ENCODE measurements around the gene FRY.

The FRY gene

GRCh38 chr13:32282096-32282711 is 250.6 kb downstream of the FRY start:
- TF ChIP-seq EP300 (IDR thresholded peaks at IDR 0.05; ENCODE audit: borderline replicate concordance) = no peak

GRCh38 chr13:32284927-32285632 is 253.5 kb downstream of the FRY start:
- TF ChIP-seq USF1 (IDR thresholded peaks at IDR 0.05) = no peak
- TF ChIP-seq NFIC (IDR thresholded peaks at IDR 0.05) = peak; percentile 93
- no peak for TF ChIP-seq MAX (IDR thresholded peaks at IDR 0.05)
- peak; percentile 67 for TF ChIP-seq TEAD4 (IDR thresholded peaks at IDR 0.05)
- TF ChIP-seq TAF1 (IDR thresholded peaks at IDR 0.05; ENCODE audit: low read depth) = no peak
- no peak for TF ChIP-seq FOXM1 (IDR thresholded peaks at IDR 0.05; ENCODE audit: borderline replicate concordance, low read depth)
- no peak for TF ChIP-seq YY1 (IDR thresholded peaks at IDR 0.05; ENCODE audit: low read depth)
- 0 out of 2 replicates have a peak, but pooled peaks have one; percentile 22 for TF ChIP-seq TCF12 (IDR thresholded peaks at IDR 0.05; ENCODE audit: low read depth)
- no peak for TF ChIP-seq ZBTB7A (IDR thresholded peaks at IDR 0.05; ENCODE audit: low read depth)
- peak; percentile 66 for TF ChIP-seq EGR1 (IDR thresholded peaks at IDR 0.05)
- TF ChIP-seq EP300 (IDR thresholded peaks at IDR 0.05; ENCODE audit: borderline replicate concordance) = peak; percentile 44; the same call in 1 of the 2 replicates
- no peak for TF ChIP-seq CEBPB (IDR thresholded peaks at IDR 0.05)
- TF ChIP-seq RAD21 (IDR thresholded peaks at IDR 0.05; ENCODE audit: low read depth) = no peak
- TF ChIP-seq CREB1 (IDR thresholded peaks at IDR 0.05; ENCODE audit: low read depth) = no peak
- no peak for TF ChIP-seq REST (IDR thresholded peaks at IDR 0.05; ENCODE audit: low read depth)

GRCh38 chr13:32285633-32285965 is 254.0 kb downstream of the FRY start:
- TF ChIP-seq MAX (IDR thresholded peaks at IDR 0.05) (no peak), TEAD4 (IDR thresholded peaks at IDR 0.05) (no peak), REST (IDR thresholded peaks at IDR 0.05; ENCODE audit: low read depth) (no peak), RAD21 (IDR thresholded peaks at IDR 0.05; ENCODE audit: low read depth) (no peak)

- TF ChIP-seq MAX (IDR thresholded peaks at IDR 0.05) = no peak
- TF ChIP-seq FOXM1 (IDR thresholded peaks at IDR 0.05; ENCODE audit: borderline replicate concordance, low read depth) = no peak
- no peak for TF ChIP-seq TAF1 (IDR thresholded peaks at IDR 0.05; ENCODE audit: low read depth)
- no peak for TF ChIP-seq USF1 (IDR thresholded peaks at IDR 0.05)
- no peak for TF ChIP-seq TCF12 (IDR thresholded peaks at IDR 0.05; ENCODE audit: low read depth)
- no peak for TF ChIP-seq NFIC (IDR thresholded peaks at IDR 0.05)
- no peak for TF ChIP-seq TEAD4 (IDR thresholded peaks at IDR 0.05)
- no peak for TF ChIP-seq RAD21 (IDR thresholded peaks at IDR 0.05; ENCODE audit: low read depth)
Measured at GRCh38 chr13:32297206-32297605, 265.6 kb downstream of the FRY start.

- TF ChIP-seq ZBTB7A (IDR thresholded peaks at IDR 0.05; ENCODE audit: low read depth) (no peak), FOXM1 (IDR thresholded peaks at IDR 0.05; ENCODE audit: borderline replicate concordance, low read depth) (no peak), EP300 (IDR thresholded peaks at IDR 0.05; ENCODE audit: borderline replicate concordance) (no peak), REST (IDR thresholded peaks at IDR 0.05; ENCODE audit: low read depth) (no peak), TAF1 (IDR thresholded peaks at IDR 0.05; ENCODE audit: low read depth) (no peak), YY1 (IDR thresholded peaks at IDR 0.05; ENCODE audit: low read depth) (no peak), TCF12 (IDR thresholded peaks at IDR 0.05; ENCODE audit: low read depth) (no peak), USF1 (IDR thresholded peaks at IDR 0.05) (no peak), TEAD4 (IDR thresholded peaks at IDR 0.05) (no peak), CEBPB (IDR thresholded peaks at IDR 0.05) (no peak), CREB1 (IDR thresholded peaks at IDR 0.05; ENCODE audit: low read depth) (no peak), MAX (IDR thresholded peaks at IDR 0.05) (no peak), NFIC (IDR thresholded peaks at IDR 0.05) (no peak), EGR1 (IDR thresholded peaks at IDR 0.05) (no peak)
Measured at GRCh38 chr13:32298695-32299094, 267.1 kb downstream of the FRY start.
